GM19035 (cell line): Measurements from ENCODE around the gene GRK2.

Experiments used
- ATAC-seq: cut with Tn5 transposase; IDR thresholded peaks from one replicate; pipeline ENCODE4 v1.9.1; 2021; ENCODE audit not compliant: unreplicated experiment

GRK2 gene

DNA sequence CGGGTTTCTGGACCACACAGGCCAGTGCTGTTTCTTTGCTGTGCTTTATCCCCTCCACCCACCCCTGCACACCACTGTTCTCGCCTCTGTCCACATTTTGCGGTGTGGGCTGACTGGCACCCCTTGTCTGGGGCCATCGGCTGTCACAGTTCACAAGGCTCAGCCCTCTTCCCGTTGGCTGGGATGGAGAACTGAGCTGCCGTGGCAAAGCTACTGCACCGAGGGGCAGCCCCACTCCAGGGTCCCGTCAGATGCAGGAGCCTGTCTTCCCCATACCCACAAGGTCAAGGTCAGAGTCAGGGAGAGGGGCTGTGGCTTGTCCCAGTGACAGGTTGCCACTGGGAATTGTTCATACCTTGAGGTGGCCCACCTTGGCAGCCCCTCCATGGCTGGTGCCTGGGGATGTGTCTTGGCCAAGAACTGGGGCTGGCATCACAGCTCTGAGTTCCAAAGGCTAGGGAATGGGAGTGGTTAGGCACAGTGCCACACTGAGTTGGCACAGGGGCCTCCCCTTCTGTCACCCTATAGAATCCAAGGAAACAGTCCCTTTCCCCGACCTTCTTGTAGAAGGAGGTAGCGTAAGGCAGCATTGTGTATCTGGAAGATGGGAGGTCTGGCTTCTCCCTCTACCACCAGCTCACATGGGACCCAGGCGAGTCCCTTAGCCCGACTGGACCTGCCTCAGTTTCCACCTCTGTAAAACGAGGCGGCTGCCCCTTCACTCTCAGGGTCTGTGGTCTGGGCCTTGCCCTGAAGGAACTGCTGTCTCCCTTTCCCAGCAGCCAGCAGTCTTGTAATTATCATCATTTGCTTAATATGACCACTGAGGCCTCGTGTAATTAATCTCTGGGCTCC is 3.4 kb downstream of the GRK2 start:
- no peak for ATAC-seq

DNA sequence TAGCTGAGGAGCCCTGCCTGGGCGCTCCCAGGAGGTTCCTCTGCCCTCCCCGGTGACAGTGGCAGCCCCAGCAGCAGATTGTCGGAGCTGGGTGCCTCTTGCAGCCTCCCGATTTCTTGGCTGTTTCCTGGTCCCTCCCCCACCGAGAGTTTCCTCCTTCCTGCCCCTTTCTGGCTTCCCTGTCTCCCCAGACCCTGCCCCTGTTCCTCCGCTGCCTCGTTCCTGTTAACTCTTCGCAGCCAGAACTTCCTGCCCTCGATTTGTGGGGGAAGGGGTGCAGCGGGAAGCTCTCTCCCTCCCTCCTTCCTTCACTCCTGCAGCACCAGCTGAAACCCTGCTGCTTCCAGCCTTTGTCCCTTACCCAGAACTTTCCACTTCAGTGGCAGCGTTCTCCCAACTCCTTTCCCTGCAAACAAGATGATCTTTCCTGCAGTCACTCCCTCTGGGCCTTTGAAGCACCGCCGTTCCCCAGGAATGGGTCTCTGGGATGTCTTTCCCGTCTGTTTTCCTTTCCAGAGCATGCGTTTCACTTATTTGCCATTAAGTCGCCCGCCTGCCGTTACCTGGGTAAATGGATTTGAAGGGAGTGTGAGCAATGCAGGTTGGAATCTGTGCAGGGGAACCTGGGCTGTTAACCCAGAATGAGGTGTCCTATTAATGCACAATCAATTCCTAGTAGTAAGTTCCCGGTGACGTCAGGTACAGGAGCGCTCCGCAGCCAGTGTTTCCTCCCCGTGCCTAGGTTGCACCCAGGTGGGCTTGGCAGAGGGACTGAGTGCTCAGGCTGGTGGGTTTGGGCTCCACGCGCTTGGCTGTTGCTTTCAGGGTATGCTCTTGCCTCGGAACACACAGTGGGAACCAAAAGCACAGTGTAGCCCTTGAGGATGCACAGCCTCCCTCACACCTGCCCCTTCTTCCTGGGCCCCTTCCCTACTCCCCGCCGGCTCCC is 4.3 kb downstream of the GRK2 start:
- ATAC-seq = no peak

DNA sequence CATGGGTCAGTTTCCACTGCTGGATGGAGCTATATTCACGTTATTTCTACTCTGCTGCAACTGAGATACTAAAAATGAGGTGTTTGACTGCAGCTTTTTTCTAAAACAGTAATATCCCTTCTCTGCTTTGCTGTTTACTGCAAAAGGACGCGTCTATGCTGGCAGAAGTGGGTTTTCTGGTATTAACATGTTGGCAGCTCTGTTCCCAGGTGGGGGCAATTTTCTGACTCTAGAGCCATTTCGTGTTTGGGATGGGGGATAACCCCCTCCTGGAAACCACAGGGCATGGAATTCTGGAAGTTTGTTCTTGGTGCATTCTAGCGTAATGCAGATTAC is 4.9 kb downstream of the GRK2 start:
- no peak for ATAC-seq

DNA sequence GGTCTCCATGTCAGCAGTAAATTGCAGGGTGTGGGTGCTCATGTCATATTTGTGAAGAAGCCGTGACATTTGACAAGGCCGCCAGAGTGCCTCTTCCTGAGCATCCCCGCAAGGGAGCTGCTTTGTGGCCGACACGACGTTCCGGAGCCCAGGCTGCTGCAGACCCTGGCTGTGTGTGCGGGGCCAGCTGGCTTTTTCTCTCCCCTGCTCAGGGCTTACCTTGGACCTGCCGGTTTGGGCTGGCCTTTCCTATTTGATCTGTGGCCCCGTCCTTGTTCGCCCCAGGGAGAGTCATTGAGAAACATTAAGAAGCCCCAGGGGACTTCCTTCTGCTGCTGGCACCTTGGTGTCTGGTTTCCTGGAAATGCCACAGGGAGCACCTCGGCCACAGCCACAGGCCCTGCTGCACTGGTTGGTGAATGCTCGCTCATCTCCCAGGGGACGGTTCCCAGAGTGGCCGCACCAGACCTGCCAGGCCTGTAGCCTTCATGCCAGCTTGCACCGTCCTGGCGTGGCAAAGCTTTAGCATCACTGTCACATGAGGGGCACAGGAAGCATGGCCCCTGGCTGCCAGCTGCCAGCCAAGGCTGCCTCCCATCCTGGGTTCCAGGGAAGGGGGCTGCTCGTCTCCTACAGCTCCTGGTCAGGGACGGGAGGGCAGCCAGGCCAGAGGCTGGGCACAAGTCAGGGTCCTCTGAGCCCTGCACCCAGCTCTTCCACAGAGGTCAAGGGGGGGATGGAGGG is 5.4 kb downstream of the GRK2 start:
- ATAC-seq = no peak

DNA sequence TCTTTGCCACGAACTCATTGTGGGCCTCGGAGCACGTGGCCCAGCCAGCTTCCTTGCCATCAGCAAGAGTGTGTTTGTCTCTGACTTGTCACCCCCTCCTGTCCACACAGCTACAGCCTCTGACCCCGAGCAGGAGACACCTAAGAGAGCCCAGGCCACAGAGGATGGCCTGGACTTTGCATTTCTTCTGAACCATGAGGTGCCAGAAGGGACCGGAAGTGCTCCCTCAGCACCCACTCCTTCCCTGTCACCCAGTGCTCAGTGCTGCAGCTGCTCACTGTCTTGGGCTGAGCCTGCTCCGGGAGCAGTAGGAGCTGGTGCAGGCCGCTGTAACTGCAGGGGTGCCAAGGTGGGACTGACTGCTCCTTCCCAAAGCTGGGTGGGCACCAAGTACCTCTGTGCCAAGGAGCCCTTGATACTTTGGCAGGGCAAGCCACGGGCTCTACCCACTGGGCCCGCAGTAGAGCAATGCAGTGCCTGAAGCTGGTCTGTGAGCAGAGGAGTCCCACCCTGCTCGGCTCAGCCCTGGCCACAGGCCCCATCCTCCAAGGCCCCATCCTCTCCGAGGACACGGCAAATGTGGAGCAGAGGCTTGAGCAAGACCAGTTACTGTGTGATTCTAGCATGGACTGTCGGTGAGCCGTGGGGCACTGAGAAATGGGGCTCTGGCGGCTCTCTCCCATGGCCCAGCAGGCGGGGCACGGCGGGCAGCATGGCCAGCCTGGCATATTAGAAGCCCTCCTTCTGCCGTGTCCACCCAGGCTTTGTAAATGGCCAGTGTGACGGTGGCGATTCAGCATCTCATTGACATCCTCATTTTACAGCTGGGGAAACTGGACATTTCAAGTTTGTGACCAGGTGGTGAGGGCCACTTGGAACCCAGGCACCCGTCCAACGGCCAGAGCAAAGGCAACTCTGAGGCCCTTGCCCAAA is 6.3 kb downstream of the GRK2 start:
- no peak for ATAC-seq

DNA sequence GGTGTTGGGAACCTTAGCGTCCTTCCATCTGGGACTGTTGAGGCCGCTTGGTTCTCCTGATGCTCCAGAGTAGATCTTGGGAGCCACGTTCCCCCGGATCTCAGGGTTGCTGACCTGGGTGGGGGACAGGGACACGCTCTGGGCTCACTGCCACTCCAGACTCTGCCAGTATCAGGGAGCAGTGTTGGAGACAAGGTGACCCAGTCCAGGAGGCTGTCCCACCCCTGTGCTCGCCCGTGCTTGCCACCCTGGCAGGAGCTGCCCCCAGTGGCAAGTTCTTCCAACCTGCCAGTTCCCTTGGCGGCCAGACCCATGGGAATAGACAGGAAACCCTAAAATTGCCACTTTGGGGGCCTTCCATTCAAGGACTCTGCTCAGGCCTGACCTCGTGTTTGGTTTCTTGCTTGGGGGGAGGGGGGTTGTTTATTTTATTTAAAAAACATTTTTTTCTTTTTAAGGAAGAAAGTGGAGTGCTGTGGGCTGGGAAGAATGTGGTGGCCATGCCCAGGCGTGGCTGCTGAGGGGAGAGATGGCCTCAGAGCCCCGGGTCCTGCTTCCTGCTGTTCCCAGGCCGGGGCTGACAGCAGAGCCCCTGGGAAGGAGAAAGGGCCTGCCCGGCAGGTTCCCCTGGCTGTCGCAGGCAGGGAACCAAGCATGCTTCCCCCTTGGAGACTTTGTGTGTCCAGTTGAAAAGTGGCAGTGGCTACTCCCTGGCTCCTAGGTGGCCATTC is 7.2 kb downstream of the GRK2 start:
- ATAC-seq = no peak

DNA sequence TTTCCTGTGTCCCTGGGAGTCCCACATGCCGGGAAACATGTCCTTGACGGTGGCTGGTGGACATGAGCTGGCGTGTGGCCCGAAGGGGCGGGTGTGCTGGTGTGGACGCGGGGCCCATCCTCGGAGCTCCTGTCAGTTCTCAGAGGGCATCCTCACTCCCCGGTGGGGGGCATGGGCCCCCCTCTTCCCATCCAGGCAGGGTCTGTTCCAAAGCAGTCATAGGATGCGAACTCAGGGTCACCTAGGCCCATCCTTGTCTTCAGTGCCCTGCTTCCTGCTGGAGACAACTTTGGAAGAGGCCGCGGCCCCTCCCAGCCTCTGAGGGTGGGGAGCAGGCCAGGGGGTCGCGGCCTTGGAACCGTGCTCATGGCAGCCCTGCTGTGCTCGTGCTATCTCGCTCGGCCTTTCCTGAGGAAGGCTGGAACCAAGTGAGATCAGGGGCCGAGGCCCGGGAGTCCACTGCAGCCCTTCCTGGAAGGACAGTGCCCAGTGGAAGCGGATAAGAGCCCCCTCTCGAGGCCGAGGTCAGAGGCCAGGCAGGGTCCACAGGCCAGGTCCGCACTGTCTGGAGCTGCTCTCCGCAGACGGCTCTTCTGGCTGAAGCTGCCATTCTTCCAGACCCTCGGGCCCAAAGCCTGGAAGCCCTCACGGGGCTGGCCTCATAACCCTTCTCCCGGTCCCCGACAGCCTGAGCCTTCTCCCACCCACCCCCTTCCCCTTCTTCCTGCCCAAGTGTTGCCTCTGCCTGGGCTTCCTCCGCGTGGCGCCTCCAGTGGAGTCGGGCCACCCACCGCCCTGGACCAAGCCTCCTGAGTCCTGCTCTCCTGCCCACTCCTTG is 8.7 kb downstream of the GRK2 start:
- ATAC-seq = no peak

DNA sequence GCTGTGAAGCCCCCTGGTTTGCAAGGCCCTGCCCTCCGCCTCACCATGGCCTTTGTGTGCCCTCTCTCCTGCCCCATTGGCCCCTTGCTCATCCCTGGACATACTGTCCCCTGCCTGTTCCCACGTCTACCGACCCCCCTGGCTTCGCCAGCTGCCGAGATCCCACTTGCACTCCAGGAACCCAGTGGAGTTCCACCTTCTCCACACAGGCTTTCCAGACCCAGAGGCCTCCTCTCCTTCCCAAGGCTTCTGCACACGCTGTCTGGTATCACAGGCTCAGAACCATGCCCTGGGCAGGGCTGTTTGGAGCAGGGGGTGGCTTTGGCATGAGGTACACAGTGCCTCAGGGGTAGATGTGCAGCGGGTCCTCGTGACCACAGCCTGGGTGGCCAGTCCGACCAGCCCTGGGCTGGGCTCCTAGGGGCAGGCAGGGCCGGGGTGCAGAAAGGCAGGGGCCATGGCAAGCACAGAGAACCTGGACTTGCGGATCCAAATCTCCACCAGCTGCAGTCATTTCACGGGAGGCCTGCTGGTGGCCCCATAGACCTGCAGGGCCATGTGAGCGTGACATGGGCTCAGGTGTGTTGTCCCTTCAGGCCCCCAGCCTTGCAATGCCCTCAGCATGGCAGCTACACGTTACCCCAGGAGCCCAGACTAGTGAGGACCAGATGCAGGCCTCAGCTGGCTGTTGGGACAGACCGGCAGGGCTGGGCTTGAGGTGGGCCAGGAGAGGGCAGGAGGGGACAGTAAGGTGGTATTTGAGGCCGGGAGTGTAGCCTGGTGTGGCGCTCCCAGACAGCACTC is 9.5 kb downstream of the GRK2 start:
- no peak for ATAC-seq

DNA sequence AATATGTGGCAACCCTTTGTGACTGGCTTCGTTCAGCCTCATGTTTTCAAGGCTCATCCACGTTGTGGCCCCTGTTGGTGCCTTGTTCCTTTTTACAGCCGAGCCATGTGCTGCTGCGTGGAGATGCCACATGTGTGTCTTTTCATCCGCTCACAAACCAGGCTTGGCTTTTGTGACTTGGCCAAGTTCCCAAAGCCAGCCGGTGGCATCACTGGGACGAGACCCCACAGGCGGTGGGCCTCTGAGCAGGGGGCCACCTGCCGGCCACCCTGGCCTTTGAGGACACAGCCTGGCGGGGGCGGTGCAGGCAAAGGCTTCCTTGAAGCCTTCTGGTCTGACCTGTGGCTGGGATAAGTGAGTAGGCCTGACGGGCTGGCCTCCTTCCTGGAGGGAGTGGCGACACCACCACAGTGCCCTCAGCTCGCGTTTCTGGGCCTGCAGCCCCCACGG is 10.5 kb downstream of the GRK2 start:
- ATAC-seq = peak; percentile 27

DNA sequence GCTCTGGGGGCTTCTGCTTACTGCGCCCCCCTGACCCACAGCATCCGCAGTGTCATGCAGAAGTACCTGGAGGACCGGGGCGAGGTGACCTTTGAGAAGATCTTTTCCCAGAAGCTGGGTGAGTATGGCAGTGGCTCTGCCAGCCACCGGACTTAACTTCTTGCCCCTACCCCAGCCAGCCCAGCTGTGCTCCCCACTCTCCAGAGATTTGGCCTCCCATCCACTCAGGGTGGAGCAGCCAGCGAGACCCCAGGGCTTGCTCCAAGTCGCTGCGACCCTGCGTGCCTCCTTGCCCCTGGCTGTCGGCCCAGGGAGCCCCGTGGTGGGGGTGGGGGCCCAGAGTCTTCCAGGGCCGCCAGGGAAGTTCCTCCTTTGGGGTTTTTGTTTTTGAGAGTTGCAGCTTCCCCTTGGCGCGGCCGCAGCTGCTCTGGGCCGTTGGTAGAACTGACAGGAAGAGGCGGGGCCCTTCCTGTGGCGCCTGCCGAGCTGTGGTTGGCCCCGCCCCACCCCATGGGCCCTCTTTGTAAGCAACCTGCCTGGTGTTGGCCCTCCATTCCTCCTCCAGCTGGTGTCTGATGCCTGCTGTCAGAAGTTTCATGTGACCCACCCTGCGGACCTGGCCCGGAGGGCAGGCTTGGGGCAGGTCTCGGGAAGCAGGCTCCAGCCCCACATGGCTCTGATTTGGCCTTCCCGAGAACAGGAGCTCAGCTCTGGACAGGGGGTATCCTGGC is 11.1 kb downstream of the GRK2 start:
- peak; percentile 80 for ATAC-seq

DNA sequence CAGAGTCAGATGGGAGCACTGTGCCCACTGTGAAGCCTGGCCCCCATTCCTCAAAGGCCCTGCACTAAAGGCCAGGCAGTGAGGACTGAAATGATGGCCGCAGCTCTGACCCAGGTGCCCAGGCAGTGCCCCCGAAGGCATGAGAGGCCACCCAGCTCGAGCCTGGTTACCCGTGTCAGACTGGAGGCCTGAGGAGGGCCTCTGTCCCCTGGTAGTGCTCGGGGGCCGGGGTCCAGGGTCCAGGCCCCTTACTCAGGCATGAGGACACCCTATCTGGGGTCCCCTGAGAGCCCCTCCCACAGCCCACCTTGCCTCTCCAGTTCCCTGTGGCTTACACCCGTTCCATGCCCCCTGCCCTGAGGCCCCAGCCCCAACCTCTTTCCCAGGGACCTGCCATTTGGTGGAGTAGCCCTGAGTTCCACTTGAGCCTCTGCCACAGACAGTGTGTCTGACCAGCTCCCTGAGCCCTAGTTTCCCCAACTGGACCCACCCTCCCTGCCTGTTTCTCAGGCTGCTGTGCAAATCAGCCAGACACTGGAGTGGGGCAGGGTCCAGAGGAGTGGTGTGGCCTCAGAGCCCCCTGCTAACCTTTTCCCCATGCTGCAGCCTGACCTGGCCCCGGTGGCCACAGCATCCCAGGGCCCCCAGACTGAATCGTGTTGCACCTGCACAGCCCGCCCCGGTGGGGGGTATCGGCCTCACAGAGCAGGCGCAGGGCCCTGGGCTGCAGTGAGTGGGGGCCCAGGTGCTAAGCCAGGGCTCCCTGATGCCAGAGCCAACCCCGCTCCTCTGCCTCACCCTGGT is 12.1 kb downstream of the GRK2 start:
- no peak for ATAC-seq

DNA sequence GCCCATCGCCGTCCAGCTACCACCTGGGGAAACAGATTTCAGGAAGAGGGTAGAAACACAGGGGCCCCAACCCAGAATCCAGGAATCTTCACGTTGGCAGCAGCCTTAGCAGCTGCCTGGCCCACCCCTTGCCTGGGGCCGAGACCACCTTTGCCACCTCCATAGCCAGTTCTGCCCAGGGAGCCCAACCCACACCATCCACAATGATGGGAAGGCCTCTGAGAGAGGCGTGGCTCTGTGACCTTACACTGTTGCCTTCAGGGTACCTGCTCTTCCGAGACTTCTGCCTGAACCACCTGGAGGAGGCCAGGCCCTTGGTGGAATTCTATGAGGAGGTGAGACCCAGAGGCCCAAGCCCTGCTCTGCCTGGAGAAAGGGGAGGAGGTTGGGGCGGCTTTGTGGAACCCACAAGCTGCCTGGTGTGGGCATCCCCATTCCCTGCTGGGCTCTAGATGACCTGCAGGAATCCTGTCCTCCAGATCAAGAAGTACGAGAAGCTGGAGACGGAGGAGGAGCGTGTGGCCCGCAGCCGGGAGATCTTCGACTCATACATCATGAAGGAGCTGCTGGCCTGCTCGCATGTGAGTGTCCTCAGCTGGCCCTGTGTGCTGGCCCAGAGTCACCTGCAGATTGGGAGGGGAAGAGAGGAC is 12.8 kb downstream of the GRK2 start:
- no peak for ATAC-seq

DNA sequence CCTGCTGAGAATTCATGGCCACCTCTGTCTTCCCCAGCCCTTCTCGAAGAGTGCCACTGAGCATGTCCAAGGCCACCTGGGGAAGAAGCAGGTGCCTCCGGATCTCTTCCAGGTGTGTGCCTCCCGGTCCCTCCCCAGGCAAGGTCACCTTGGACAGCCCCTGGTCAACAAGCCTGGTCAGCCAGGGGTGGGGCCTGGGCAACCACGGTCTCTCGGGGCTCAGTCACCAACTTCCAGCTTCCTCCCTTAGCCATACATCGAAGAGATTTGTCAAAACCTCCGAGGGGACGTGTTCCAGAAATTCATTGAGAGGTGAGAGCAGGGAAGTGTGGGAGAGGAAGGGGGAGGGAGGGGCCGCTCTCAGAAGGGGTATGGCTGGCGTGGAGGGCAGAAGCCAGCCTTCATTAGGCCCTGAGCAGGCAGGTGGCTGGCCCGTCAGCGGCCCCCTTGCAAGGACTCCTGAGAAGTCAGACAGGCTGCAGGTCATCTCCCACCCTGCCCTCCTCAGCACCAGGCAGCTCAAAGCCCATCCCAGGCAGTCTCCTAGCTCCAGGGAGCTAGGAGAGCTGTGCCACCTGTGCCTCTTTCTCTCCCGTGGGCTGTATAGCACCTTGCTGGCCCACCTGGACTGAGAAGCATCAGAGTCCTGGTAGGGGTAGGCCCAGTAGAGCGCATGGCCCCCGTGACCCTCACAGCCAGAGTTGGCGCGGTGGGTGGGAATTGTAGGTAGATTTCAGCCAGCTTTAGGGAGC is 13.5 kb downstream of the GRK2 start:
- ATAC-seq = no peak

DNA sequence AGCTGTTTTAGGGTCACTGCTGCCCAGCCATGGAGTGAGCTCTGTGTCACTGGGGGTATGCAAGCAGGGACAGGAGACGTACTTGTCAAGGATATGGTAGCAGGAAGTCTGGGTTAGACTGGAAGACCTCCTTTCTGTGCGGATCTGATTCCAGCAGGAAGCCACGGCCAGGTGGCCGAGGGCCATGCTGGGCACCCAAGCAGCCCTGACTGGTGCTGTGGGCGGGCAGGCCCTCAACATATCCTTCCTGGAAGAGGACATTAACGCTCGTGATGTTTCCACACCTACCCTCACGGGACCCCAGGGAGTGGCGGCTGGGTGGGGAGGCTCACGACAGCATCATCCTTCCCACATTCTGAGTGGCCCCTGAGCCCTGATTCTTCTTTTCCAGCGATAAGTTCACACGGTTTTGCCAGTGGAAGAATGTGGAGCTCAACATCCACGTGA is 14.1 kb downstream of the GRK2 start:
- ATAC-seq = no peak
